Stimulated activated CD4-positive, alpha-beta T cell treated with anti-CD3 and anti-CD28 coated beads, TNF-alpha, amount 100 ng/mL, for 48 hours (primary cell): ENCODE data around the gene YIPF6.
"Not testable (repeated sequence)": the region's sequence is repeated elsewhere in the genome, so short reads cannot be mapped to it uniquely, and the experiment has no call there.

Experiments used
- DNase-seq, 3 donors: peaks; one replicate each; pipeline ENCODE4 v3.0.0-alpha.2; 2020; ENCODE audit warnings: low read depth in 3 of 3

The YIPF6 gene

GRCh38 chrX:68506649-68507048 lies 7.8 kb downstream of the YIPF6 start:
- no peak for DNase-seq

GRCh38 chrX:68508799-68509198 lies 9.9 kb downstream of the YIPF6 start:
- DNase-seq, result no peak

GRCh38 chrX:68511255-68511654 lies 12.4 kb downstream of the YIPF6 start:
- no peak for DNase-seq

GRCh38 chrX:68524680-68525079 lies 25.8 kb downstream of the YIPF6 start:
- not testable (repeated sequence) for DNase-seq

- no peak for DNase-seq
Observed at GRCh38 chrX:68532831-68533533, 34.1 kb downstream of the YIPF6 start.

- DNase-seq, result no peak
Observed at GRCh38 chrX:68533656-68534055, 34.8 kb downstream of the YIPF6 start.

- DNase-seq, result no peak
Observed at GRCh38 chrX:68534691-68535090, 35.8 kb downstream of the YIPF6 start.

GRCh38 chrX:68536429-68536828 lies 37.6 kb downstream of the YIPF6 start:
- no peak for DNase-seq

- DNase-seq, result no peak
Observed at GRCh38 chrX:68536884-68537283, 38.0 kb downstream of the YIPF6 start.

GRCh38 chrX:68550193-68550592 lies 51.3 kb downstream of the YIPF6 start:
- no peak for DNase-seq

GRCh38 chrX:68556036-68556435 lies 57.2 kb downstream of the YIPF6 start:
- no peak for DNase-seq

- not testable (repeated sequence) for DNase-seq
Observed at GRCh38 chrX:68557126-68557525, 58.3 kb downstream of the YIPF6 start.

- not testable (repeated sequence) for DNase-seq
Observed at GRCh38 chrX:68559905-68560304, 61.1 kb downstream of the YIPF6 start.

GRCh38 chrX:68568136-68568535 lies 69.3 kb downstream of the YIPF6 start:
- no peak for DNase-seq

GRCh38 chrX:68570598-68570997 lies 71.7 kb downstream of the YIPF6 start:
- no peak for DNase-seq

GRCh38 chrX:68571292-68571609 lies 72.4 kb downstream of the YIPF6 start:
- no peak for DNase-seq

GRCh38 chrX:68571610-68572311 lies 72.9 kb downstream of the YIPF6 start:
- DNase-seq, result peak in 2 of 3 donors; percentile 6

GRCh38 chrX:68574240-68574639 lies 75.4 kb downstream of the YIPF6 start:
- no peak for DNase-seq

GRCh38 chrX:68579810-68580209 lies 81.0 kb downstream of the YIPF6 start:
- DNase-seq, result no peak

GRCh38 chrX:68584221-68584620 lies 85.4 kb downstream of the YIPF6 start:
- no peak for DNase-seq
